NCI-H748 (cell line): ENCODE results near the gene ALOX5.
"Not testable (repeated sequence)": the region's sequence is repeated elsewhere in the genome, so short reads cannot be mapped to it uniquely, and the experiment has no call there.

ENCODE experiments used
- DNase-seq: peaks from one replicate; lab custom pipeline; 2025; ENCODE audit not compliant: unreplicated experiment; lab: John Stamatoyannopoulos, UW

The ALOX5 gene

GRCh38 chr10:45374350-45375052, 485 bp downstream of the ALOX5 start:
- DNase-seq, result peak; percentile 46

- DNase-seq, result no peak
These were observed 1.1 kb downstream of the ALOX5 start for GRCh38 chr10:45375101-45375500.

GRCh38 chr10:45375716-45376231, 1.8 kb downstream of the ALOX5 start:
- DNase-seq, result no peak

- no peak for DNase-seq
These were observed 2.4 kb downstream of the ALOX5 start for GRCh38 chr10:45376371-45376801.

DNA sequence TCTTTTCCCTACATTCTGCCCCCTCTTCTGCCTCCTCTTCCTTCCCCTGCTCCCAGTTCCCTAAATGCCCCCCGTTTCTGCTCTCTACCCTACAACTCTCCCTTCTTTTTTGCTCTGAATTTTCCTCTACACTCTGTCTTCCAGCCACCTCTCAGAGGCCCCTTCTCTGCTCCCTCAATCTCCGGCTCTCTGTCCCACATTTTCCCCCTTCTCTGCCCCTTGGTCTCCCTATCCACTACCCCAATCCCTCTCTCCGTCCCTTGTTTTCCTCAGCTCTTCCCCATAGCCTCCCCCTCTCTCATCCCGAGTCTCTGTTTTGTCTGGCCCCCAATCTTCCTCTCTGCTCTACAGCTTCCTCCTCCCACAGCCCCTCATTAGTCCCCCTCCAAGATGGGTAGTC, 3.3 kb downstream of the ALOX5 start:
- DNase-seq, result no peak

DNA sequence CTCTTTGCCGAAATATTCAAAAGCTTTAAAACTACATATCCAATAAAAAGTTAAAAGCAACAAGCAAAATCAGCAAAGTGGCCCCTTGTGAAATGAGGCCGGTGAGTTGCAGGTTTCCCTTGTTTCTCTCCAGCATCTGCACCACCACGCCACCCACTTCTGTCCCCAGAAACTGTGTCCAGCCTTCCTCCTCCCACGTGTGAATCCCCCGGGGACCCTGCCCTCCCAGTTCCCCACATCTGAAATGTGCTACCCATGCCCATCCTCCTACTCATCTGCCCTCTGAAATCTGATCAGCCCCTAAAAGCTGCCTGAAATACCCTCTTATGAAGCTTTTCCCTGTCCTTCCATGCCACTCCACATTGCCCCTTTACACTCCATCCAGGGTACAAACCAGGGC, 3.8 kb downstream of the ALOX5 start:
- DNase-seq, result no peak

DNA sequence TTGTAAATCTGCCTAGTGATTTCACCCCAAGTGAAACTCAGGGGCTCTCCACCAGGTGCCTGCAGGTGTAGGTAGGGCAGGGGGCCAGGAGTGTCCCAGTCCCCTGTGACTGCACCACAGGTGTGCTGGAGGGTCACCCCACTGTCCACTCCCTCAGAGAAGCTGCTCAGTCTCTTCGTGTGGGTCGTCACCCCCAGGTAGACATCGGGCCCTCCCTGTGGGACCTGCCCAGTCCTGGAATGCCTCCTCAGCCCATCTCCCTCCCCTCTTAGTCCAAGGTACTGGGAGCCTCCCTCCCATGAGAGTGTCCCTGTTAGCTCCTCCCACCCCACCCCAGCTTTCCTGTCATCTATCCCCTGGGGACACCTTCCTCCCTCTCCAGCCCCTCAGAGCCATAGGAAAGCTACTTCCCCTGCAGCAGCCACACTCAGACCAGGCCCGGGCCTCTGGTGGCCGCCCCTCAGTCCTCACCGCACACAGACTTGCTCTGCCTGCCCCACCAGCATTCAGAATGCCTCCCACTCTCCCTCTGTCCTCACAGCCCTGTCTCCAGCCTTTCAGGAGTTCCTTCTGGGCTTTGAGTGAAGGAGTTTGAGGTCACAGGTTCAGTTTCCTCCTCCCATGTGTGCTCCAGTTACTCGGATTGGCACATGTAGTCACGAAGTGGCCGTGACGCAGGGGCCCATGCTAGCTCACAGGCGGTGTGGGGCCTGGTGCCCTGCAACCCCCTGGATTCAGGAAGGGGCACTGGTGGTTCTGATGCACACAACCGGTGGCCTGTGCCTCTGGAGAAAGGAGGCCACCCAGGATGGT, 5.1 kb downstream of the ALOX5 start:
- DNase-seq, result no peak

DNA sequence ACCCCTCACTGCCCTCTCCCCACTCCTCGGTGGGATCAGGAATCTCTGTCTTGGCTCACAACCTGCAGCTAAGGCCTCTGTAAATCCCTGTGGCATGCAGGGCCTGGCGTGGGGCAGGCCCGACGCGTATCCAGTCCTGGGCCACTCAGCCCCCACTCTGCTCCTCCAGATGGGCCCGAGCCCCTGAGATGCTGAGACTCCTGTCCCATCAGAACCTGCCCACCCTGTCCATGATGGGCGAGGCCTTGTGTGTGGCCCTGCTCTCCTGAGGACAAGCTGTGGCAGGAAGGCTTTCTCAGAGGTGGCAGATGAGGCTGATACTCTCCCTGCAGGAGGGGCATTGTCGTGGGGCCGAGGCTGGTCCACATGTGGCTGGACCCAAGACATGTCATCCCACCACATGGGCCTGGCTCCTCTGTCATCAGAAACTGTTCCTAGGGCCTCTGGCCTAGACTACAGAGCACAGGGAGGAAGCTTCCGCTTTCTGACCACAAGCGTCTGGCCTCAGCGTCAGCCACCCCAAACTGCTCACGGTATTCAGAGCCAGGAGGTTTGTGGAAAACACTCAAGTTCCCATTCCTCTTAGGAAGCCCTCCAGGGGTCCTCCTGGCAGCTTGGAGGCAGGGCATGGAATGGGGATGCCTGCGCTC, 6.0 kb downstream of the ALOX5 start:
- DNase-seq, result no peak

DNA sequence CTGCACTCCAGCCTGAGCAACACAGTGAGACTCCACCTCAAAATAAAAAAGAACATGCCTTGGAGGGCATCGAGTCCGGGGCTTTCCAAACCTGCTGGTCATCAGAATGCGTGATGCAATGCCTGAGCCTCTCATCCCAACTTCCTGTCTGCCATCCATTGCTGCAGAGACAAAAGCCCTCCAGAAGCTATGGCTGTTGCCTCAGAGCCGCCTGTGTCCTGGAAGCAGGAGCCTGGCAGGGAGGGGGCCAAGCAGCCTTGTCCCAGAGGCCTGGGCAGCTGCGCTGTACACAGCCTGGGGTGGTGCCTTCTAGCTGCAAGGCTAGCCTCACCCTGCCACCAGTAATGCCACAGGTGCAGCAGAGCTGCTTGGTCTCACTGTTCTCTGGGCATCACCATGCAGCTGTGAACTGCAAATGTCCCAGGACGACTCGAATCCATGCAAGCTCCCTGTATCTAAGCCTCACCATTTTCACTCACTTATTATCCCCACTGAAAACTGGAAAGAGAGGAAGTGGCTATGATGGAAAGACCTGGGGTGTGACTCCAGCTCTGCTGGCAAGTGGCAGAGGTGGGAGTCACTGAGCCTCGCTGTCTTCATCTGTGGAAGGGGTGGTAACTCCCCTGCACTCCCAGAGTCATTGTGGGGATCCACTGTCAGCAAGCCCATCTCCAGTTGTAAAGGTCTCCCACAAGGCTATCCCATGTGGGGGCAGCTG, 7.0 kb downstream of the ALOX5 start:
- DNase-seq, result no peak

DNA sequence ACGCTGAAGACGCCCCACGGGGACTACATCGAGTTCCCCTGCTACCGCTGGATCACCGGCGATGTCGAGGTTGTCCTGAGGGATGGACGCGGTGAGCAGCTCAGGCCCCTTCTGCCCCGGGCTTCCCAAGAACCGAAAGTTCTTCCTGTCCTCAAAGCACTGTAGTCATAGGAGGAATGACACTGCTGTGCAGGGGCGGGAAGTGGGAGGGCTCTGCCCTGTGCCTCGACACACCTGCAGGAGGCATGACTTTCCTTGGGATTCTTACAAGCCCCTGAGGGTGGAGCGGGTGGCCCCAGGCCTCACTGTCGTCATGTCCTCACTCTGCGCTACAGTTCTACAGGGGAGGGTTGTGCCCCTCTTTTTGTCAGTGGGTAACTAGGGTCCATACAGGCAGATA, 8.6 kb downstream of the ALOX5 start:
- no peak for DNase-seq

GRCh38 chr10:45383682-45384330, 9.8 kb downstream of the ALOX5 start:
- DNase-seq, result no peak

DNA sequence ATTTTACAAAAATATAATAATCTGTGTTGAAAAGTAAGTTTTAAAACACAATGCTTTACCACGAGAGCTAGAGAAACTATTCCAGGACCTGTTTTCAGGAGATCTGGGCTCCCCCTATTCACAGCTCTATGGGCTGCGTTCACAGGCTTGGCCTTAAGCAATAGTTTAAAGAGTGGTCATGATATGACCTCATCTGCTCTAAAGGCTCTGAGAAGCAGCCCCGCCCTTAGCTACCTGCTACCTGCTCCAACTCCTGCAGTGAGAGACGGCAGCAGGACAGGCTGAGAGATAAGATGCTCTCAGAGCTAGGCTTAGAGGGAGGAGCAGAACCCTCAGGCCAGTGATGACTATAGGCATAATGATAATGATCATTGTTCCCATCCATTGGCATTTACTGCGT, 12.6 kb downstream of the ALOX5 start:
- DNase-seq, result no peak

DNA sequence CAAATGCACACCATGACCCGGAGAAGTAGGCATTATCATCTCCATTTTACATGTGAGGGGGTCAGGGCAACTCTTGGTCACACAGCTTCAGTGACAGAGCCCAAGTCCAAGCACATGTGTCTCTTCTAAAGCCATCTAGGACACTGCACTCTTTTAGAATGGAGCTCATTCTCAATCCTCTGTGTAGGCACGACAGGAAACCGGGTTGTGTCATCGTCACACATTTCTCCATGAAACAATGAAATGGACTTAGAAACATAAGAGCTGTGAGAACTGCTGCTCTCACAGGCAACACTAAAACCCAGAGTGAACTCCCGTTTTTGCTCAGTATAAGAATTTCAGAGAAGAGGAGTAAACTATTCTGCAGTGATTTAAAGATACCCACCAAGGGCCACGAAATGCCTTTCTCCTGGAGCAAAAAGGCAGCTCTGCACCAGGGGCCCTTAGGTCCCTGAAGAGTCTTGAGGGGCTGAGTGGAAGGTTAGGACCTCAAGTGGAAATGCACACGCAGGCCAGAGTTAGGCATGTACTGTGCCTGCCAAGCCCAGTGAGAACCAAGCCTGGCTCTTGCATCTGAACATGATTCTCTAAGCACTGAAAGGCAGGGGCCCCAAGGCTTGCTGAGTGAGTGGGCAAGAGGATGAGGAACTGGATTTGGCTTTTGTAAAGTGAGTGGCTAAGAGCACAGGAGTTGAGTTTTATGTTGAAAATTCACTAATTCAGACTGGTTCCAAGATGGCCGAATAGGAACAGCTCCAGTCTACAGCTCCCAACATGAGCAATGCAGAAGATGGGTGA, 13.3 kb downstream of the ALOX5 start:
- DNase-seq, result no peak

- not testable (repeated sequence) for DNase-seq
These were observed 15.7 kb downstream of the ALOX5 start for GRCh38 chr10:45389671-45390070.

DNA sequence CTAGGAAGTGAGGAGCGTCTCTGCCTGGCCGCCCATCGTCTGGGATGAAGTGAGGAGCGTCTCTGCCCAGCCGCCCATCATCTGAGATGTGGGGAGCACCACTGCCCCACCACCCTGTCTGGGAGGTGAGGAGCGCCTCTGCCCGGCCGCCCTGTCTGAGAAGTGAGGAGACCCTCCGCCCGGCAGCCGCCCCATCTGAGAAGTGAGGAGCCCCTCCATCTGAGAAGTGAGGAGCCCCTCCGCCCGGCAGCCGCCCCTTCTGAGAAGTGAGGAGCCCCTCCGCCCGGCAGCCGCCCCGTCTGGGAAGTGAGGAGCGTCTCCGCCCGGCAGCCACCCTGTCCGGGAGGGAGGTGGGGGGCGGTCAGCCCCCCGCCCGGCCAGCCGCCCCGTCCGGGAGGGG, 17.6 kb downstream of the ALOX5 start:
- DNase-seq, result not testable (repeated sequence)

DNA sequence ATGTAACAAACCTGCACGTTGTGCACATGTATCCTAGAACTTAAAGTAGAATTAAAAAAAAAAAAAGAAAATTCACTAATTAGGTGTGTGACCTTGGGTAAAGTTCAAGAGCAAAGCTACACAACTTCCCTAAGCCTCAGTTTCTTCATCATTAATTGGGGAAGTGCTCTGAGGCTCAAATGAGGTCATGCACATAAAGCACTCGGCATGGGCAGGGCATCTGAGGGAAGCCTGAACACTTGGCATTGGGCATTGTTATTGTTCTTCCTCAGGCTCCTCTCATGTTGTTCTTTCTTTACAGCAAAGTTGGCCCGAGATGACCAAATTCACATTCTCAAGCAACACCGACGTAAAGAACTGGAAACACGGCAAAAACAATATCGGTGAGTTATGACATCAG, 21.5 kb downstream of the ALOX5 start:
- no peak for DNase-seq

DNA sequence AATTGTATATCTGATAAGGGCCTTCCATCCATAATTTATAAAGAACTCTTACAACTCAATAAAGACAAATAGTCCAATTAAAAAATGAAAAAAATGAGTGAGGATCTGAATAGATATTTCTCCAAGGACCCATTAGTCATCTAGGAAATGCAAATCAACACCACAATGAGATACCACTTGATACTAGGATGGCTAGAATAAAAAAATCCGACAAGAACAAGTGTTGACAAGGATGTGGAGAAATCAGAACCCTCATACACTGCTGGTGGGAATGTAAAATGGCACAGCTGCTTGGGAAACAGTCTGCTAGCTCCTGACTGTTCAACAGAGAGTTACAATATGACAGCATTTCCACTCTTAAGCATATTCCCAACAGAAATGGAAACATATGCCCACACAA, 24.6 kb downstream of the ALOX5 start:
- no peak for DNase-seq

DNA sequence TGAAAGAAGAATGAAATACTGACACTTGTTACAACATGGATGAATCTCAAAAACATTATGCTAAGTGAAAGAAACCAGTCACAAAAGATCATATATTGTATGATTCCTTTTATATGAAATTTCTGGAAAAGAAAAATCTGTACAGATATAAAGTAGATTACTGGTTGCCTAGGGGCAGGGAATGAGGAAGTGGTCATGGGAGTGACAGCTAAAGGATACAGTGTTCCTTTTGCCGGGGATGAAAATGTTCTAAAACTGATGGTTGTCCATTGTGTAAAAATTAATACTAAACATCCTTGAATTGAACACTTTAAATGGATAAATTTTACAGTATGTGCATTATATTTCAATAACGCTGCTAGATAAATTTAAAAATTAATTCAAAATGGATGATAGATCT, 25.1 kb downstream of the ALOX5 start:
- DNase-seq, result no peak

- no peak for DNase-seq
These were observed 29.1 kb downstream of the ALOX5 start for GRCh38 chr10:45403151-45403550.
